Measurements from ENCODE around the gene GDI2. TPM values are rescaled to one million over a fixed set of nuclear protein-coding genes. Genes with fewer than 3 reads are reported as not detected.

Gene GDI2
- total and polyA plus RNA-seq, 2 of the 13 experiments (the other 11 are each of a cell fraction or from before 2014, with no cell fraction given): 153 to 477 TPM

- TF ChIP-seq ARID4A (CRISPR knock-in tag; IDR thresholded peaks at IDR 0.05; ENCODE audit: borderline replicate concordance) (peak; percentile 96), ZNF382 (CRISPR knock-in tag; IDR thresholded peaks at IDR 0.05; ENCODE audit: borderline replicate concordance) (no peak; the same call in 1 of the 2 replicates), ZNF570 (CRISPR knock-in tag; IDR thresholded peaks at IDR 0.05; ENCODE audit: borderline replicate concordance) (peak; percentile 77; the same call in 1 of the 2 replicates), ZNF577 (CRISPR knock-in tag; IDR thresholded peaks at IDR 0.05; ENCODE audit: borderline replicate concordance, low read depth) (no peak), RFX1 (IDR thresholded peaks at IDR 0.05) (no peak), FUBP1 (CRISPR knock-in tag; IDR thresholded peaks at IDR 0.05; ENCODE audit: borderline replicate concordance) (no peak), RFXAP (CRISPR knock-in tag; IDR thresholded peaks at IDR 0.05; ENCODE audit: borderline replicate concordance) (peak; percentile 82; the same call in 1 of the 2 replicates), MYC (CRISPR knock-in tag; IDR thresholded peaks at IDR 0.05; ENCODE audit: borderline replicate concordance) (peak; percentile 100), SOX6 (IDR thresholded peaks at IDR 0.05) (no peak), SOX6 (CRISPR knock-in tag; IDR thresholded peaks at IDR 0.05) (peak; percentile 58; the same call in 1 of the 2 replicates), ZNF768 (CRISPR knock-in tag; IDR thresholded peaks at IDR 0.05) (peak; percentile 79), AGO2 (optimal IDR thresholded peaks at IDR 0.05; ENCODE audit: low read depth, low read length) (peak; percentile 85), FOSL1 (CRISPR knock-in tag; IDR thresholded peaks at IDR 0.05; ENCODE audit: borderline replicate concordance) (no peak), CCAR2 (optimal IDR thresholded peaks at IDR 0.05; ENCODE audit: low read depth, low read length) (no peak), ZBTB1 (CRISPR knock-in tag; IDR thresholded peaks at IDR 0.05; ENCODE audit: borderline replicate concordance) (no peak), ZNF710 (CRISPR knock-in tag; IDR thresholded peaks at IDR 0.05; ENCODE audit: borderline replicate concordance) (peak; percentile 77), ZKSCAN5 (CRISPR knock-in tag; IDR thresholded peaks at IDR 0.05) (no peak), ZFX (CRISPR knock-in tag; IDR thresholded peaks at IDR 0.05; ENCODE audit: low read depth) (peak; percentile 82)
Measured at GRCh38 chr10:5813341-5814109, at the start of gene GDI2 (continued).
